HT1080 (cell line): ENCODE measurements around the gene CCND3. TPM values are rescaled to one million over a fixed set of nuclear protein-coding genes. Genes with fewer than 3 reads are reported as not detected.

ENCODE experiments used
- DNase-seq: peaks from one replicate; pipeline ENCODE4 v3.0.0-alpha.2; 2015; ENCODE audit warnings: low read depth
- total RNA-seq: library from RNA; depleted of rRNA; stranded (reverse); fragments of >200 nt; shearing (Covaris generic); gene quantifications from 2 replicates; pipeline ENCODE4 v1.2.3, GENCODE V29; 2014

Gene CCND3
- total RNA-seq, 1 experiment from 2014 or later: 53.6 TPM

DNA sequence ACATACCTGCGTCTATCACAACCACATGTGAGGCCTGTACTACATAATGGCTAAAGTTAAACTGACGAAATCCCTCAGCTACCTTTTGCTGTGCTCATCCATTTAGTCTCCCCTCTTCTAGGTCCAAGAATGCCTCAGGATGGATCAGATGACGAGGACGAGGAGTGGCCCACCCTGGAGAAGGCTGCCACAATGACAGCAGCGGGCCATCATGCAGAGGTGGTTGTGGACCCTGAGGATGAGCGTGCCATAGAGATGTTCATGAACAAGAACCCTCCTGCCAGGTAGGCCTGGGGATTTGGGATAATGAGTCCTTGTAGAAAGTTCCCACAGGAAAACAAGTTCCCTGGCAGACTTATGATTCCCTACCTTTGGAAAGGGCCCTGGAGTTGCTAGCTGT, 14.4 kb downstream of the CCND3 start:
- no peak for DNase-seq

DNA sequence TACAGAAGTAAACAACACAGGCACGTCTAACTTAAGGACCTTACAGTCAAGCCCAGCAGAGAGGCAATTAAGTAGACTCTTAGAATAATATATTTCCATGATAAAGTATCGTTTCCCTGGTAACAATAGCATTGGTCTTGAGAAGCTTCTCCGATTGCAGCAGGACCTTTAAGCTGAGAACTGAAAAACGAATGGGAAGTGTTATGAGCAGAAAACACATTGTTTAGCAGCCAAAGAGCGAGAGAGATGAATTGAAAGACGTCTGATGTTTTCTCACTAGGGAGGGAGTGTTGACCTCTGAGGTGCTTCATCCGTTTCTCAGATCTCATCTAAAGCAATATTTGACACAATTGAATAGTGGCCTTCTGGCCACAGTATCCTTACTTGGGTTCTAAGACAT, 19.5 kb downstream of the CCND3 start:
- no peak for DNase-seq

GRCh38 chr6:41921712-41921998, 20.0 kb downstream of the CCND3 start:
- no peak for DNase-seq

DNA sequence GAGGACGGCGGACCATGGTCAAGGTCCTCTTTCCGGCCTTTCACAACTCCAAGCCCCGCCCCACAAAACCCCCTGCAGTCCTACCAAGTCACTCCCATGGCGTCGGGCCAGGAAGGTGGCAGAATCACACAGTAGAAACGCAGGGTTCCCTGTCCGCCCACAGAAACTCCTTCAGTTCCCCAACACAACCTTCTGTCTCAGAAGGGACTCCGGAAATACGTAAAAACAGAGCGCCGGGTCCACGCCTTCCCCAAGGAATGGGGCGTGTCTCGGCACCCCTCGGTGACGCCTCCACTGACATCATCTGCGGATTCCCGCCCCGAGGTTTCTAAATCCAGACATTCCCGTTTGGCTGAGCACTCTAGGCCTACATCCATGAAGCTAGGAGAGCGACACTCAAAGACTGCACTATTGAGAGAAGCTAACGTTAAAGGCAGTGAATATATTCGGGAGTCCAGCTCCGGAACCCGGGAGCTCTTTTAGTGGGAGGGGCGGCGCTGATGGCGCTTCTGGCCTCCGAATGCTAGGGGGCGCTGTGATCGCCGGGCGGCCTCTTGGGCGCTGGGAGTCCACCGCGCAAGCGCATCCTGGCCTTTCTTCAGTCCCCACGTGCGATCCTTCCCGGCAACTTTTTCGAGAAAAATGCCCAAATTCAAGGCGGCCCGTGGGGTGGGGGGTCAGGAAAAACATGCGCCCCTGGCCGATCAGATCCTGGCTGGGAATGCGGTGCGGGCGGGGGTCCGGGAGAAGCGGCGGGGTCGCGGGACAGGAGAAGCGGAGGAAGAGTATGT, 20.5 kb downstream of the CCND3 start, which contains the start of the genes BYSL and MED20:
Gene BYSL (plus strand): TSS at position 579 of the 791 bp plus-strand sequence. CDS start 64 bp downstream, at position 643.
Gene MED20 (minus strand): TSS at position 219 of the 791 bp plus-strand sequence. CDS start 121 bp downstream, at position 98.
- DNase-seq: peak; percentile 95

DNA sequence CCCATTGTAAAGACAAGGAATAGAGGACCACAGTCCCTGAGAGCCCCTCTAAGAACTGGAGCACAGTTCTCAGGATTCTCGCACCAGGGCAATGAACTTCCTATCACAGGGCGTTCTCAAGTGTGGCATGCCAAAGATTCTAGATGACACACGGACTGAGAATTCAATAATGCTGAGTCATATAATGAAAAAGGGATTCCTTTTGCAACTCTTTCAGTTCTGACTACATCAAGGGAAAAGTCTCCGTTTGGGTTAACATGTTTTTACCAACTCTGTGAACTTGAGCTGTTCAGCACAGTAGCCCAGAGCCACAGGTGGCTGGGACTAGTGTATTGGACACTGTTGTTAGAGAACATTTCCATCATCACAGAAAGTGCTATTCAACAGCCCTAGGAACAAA, 24.1 kb downstream of the CCND3 start:
- DNase-seq: peak; percentile 94

DNA sequence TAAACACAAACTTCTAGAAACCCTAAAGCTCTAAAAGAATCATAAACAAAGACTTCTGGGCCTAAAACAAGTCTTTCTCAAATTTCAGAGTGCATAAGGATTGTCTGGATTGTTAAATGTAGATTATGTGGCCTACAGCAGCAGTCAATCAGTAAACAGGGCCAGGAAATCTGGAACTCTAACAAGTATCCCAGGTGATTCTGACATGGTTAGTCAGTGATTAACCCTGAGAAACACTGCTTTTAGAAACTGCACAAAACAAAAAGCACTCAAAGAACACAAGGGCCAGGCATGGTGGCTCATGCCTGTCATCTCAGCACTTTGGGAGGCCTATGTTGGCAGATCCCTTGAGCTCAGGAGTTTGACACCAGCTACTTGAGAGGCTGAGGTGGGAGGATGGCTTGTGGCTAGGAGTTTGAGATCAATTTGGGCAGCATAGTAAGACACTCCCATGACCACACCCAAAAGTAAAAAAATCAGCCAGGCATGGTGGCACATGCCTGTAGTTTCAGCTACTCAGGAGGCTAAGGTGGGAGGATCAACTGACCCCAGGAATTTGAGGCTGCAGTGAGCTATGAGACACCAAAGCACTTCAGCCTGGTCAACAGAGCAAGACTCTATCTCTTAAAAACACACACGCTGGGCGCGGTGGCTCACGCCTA, 26.6 kb downstream of the CCND3 start:
- no peak for DNase-seq

- no peak for DNase-seq
Measured at GRCh38 chr6:41914343-41914742, 27.3 kb downstream of the CCND3 start.

DNA sequence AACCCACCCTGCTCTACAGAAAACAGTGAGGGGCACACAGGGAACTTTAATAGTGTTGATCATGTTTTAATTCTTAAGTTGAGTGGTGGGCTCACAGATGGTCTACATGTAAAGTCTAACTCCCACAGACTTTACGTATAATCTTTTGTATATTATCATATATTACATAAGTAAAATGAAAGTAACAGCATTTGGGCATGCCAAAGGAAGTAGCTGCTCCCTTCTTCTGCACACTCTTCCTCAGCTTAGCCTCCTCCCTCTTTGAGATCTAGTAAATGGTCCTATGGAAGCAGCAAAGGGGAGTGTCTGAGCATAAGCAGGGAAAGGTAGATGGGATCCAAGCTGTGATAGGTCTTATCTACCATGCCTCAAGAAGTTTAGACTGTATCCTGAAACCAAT, 31.9 kb downstream of the CCND3 start:
- DNase-seq: no peak

DNA sequence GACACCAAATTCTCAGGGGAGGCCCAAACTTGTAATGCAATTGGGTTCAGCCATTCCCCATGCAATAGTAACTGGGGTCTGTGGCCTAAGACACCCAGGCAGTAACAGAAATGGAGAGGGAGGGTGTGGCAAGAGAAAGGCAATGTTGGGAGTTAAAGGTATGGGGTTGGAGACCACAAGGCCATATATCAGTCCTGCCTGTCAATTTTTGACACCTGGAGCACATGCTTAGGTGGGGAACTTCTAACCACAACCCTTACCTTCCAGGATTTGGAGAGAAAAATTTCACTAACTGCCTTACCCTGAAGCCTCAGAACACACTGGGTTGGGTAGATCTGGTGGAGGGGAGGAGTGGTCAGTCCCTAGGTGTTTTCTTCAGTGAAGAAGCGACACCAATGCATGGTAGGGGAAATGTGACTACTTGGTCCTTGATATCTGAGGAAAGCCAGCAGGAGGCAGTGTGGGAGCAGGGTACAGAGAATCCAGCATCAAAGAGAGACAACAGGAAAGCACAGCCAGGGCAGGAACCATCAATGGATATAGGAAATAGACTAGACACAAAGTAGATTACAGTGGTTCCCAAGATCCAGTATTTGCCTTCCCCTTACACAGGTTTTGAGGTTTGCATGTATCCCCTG, 39.6 kb downstream of the CCND3 start:
- peak; percentile 32 for DNase-seq

- no peak for DNase-seq
Measured at GRCh38 chr6:41900861-41901260, 40.7 kb downstream of the CCND3 start.

- DNase-seq: no peak
Measured at GRCh38 chr6:41896281-41896680, 45.3 kb downstream of the CCND3 start.

- peak; percentile 76 for DNase-seq
Measured at GRCh38 chr6:41895300-41896233, 46.0 kb downstream of the CCND3 start, which contains the start of gene USP49. Gene USP49 (minus strand): TSS chr6:41895375. CDS start chr6:41806983, 88,392 bp downstream.

DNA sequence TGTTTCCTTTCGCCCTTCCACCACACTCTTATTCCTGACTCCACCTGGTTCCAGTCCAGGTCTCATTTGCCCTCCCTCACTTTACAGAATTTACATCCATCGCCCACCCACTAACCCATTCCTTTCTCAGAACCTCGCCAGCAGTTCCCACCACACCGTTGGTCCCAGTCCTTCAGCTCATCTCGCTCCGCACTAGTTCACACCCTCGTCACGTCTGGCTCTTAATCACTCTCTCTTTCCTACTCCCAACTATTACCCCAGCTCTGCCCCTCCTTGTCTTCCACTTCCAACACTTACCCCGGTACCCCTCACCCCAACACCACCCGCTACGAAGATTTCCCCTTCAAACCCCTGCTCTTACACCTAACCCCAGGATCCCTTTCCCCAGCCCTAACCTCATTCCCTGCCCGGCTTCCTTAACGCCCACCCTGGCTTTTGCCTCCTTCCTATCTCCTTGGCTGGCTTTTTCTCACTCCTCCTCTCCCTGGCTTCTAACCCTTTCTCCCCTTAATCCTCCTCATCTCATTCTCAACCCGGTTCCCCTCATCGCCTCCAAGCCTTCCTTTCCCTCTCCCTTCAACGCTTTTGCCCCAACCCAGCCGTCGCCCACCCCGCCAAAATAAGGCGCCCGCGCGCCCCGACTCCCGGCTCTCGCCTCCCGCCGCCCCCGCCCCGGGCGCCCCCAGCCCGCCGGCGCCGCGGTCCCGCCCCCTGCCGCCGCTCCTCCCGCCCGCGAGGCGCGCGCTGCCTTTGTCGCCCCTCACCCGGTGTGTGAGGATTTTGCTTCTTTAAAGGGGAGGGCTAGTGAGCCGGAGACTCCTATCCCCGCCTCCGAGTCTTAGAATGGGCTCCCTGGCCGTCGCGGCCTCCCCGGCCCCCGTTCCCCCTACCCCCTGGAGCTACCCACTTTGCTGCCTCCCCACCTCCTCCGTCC, 47.0 kb downstream of the CCND3 start:
- DNase-seq: no peak

GRCh38 chr6:41892921-41893564, 48.6 kb downstream of the CCND3 start:
- no peak for DNase-seq

DNA sequence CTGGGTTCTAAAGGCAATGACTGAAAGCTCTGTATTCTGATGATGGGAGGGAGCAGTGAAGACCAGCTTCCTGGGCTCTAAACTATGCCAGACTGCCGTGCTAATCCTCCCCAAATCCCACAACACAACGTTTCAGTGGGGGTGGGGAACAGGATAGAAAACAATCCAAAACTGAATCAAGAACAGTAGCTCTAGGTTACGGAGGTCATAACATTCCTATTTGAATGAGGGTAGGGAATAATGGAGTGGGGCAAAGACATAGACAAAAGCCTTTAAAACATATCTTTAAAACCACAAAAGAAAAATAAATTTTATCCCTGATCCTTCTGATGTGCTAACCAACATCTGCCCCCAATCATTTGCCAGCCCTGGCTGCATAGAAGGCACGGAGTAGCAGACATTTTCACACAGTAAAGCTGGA, 54.3 kb downstream of the CCND3 start:
- no peak for DNase-seq

DNA sequence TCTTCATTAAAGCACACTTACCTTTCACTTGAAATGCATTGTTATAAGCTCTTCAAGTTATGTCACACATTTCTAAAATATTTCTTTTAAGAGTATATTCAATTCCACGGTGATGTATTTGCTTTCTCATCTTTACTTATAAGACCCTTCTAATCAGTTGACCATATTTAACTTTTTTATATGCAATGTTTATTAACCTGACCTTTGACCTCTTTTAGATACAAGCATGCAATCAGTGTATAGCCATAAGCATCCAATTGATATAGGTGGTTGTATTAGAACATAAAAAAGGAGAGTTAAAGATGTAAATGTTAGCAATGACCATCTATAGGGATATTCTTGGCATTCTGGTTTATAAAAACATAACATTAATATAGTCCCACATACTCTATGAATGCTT, 55.7 kb downstream of the CCND3 start:
- no peak for DNase-seq

DNA sequence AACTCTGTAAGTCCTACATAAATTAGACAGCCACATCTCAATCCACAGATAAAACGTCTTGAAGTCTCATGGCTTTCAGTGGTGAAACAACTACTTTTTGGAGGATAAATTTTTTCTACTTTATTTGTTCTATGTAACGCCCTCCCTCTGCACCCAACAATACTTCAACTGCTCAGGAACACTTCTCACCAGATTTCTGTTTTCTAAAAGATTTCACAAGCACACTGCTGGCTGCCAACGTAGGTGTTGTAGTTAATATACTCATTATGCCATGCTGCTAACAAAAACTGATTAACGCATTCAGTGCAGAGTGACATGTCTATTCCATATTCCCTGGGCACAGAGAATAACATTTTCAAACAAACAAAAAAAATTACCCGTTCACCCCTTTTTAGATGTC, 56.7 kb downstream of the CCND3 start:
- no peak for DNase-seq
